ENCODE data around the gene LAMC2.
"Not testable (repeated sequence)": the region's sequence is repeated elsewhere in the genome, so short reads cannot be mapped to it uniquely, and the experiment has no call there.

LAMC2 gene

GRCh38 chr1:183267646-183268431 lies 81.8 kb downstream of the LAMC2 start:
- DNase-seq: no peak

GRCh38 chr1:183270541-183271141 lies 84.6 kb downstream of the LAMC2 start:
- DNase-seq: no peak

GRCh38 chr1:183272390-183272848 lies 86.4 kb downstream of the LAMC2 start:
- no peak for DNase-seq

- no peak for DNase-seq
Measured at GRCh38 chr1:183273300-183273699, 87.2 kb downstream of the LAMC2 start.

GRCh38 chr1:183273984-183274383 lies 87.9 kb downstream of the LAMC2 start:
- not testable (repeated sequence) for DNase-seq

GRCh38 chr1:183274836-183275235 lies 88.8 kb downstream of the LAMC2 start:
- no peak for DNase-seq

- no peak for DNase-seq
Measured at GRCh38 chr1:183275322-183275721, 89.3 kb downstream of the LAMC2 start.

GRCh38 chr1:183276386-183277080 lies 90.5 kb downstream of the LAMC2 start:
- no peak for DNase-seq

- no peak for DNase-seq
Measured at GRCh38 chr1:183277821-183278738, 92.0 kb downstream of the LAMC2 start.

- DNase-seq: no peak
Measured at GRCh38 chr1:183278739-183279591, 92.9 kb downstream of the LAMC2 start.

GRCh38 chr1:183279835-183280234 lies 93.8 kb downstream of the LAMC2 start:
- DNase-seq: peak in 1 of 2 donors; percentile 64

- no peak for DNase-seq
Measured at GRCh38 chr1:183281039-183281438, 95.0 kb downstream of the LAMC2 start.

GRCh38 chr1:183281553-183282091 lies 95.6 kb downstream of the LAMC2 start:
- peak; percentile 52 to 71 for DNase-seq

GRCh38 chr1:183282101-183282855 lies 96.2 kb downstream of the LAMC2 start:
- no peak for DNase-seq

- DNase-seq: no peak
Measured at GRCh38 chr1:183283286-183283685, 97.2 kb downstream of the LAMC2 start.

- DNase-seq: no peak
Measured at GRCh38 chr1:183284086-183284485, 98.0 kb downstream of the LAMC2 start.

GRCh38 chr1:183285256-183285655 lies 99.2 kb downstream of the LAMC2 start:
- no peak for DNase-seq

- no peak for DNase-seq
Measured at GRCh38 chr1:183285746-183286145, 99.7 kb downstream of the LAMC2 start.

GRCh38 chr1:183287191-183287675 lies 101.2 kb downstream of the LAMC2 start:
- no peak for DNase-seq

GRCh38 chr1:183288583-183288982 lies 102.5 kb downstream of the LAMC2 start:
- DNase-seq: no peak
